Activated B cell treated with CpG ODN at 0.5 μM for 24 hours (primary cell): ENCODE measurements around the gene BANF1. TPM values are rescaled to one million over a fixed set of nuclear protein-coding genes. Genes with fewer than 3 reads are reported as not detected.

Experiments used
- ATAC-seq: fragments of 200-7000 bp; cut with Tn5 transposase; one replicate; pipeline ENCODE4 v1.10.0; 2021; ENCODE audit warnings: low read depth, mild to moderate bottlenecking, moderate library complexity
- CTCF ChIA-PET: fragments of 350-600 bp; sonication (Branson Sonifier 250); formaldehyde crosslinking; loops from one replicate; lab custom pipeline; 2021; ENCODE audit warnings: antibody characterized with exemption; lab: Charles Lee
- POLR2A ChIA-PET: fragments of 350-600 bp; sonication (Branson Sonifier 250); formaldehyde crosslinking; loops from one replicate; lab custom pipeline; 2021; ENCODE audit warnings: antibody characterized with exemption; lab: Charles Lee
- DNase-seq: peaks from one replicate; pipeline ENCODE4 v3.0.0; 2022
- H3K27ac Mint-ChIP-seq: one replicate; pipeline ENCODE4 v1.8.0; 2020; ENCODE audit warnings: mixed read lengths
- H3K27me3 Mint-ChIP-seq: one replicate; pipeline ENCODE4 v1.8.0; 2021; ENCODE audit warnings: mixed read lengths
- H3K36me3 Mint-ChIP-seq: one replicate; pipeline ENCODE4 v1.8.0; 2021; ENCODE audit warnings: low read depth, mixed read lengths
- H3K4me1 Mint-ChIP-seq: one replicate; pipeline ENCODE4 v1.8.0; 2021; ENCODE audit warnings: mixed read lengths
- H3K4me3 Mint-ChIP-seq: one replicate; pipeline ENCODE4 v1.8.0; 2020; ENCODE audit warnings: mild to moderate bottlenecking, mixed read lengths
- H3K9me3 Mint-ChIP-seq: one replicate; pipeline ENCODE4 v1.8.0; 2020; ENCODE audit warnings: mixed read lengths
- CTCF ChIP-seq: fragments of 200-600 bp; IDR thresholded peaks from one replicate; pipeline ENCODE4 v1.8.0; 2022; ENCODE audit warnings: antibody characterized with exemption, mild to moderate bottlenecking
- intact Hi-C: fragments of 100-400 bp; cut with micrococcal nuclease; formaldehyde crosslinking; loops from one replicate; pipeline ENCODE4 v1.15.1; 2024
- total RNA-seq: library from RNA; stranded (reverse); gene quantifications from 2 replicates; pipeline ENCODE4 v1.2.3, GENCODE V29; 2022

BANF1 gene
- total RNA-seq, 1 donor from 2014 or later: 228 TPM

- no peak for ATAC-seq
- H3K27ac Mint-ChIP-seq: peak overlapping the region; percentile 68
- CTCF ChIA-PET: interaction anchor here (0.8 to 3.0 kb wide), 3 partner anchors 63 to 74 kb away, joined by 3 to 12 read pairs (median 6); partner anchors contain the start of gene CCDC85B
Measured at GRCh38 chr11:65958774-65959420, 43.4 kb upstream of the BANF1 start.

GRCh38 chr11:65960824-65961266 is 41.5 kb upstream of the BANF1 start:
- H3K9me3 Mint-ChIP-seq: no peaks in the 10 kb centered on the region
- H3K27ac Mint-ChIP-seq: peak overlapping the region; percentile 95
- DNase-seq: no peak
- peak overlapping the region; percentile 97 for H3K4me3 Mint-ChIP-seq
- TF ChIP-seq CTCF: no peak
- H3K27me3 Mint-ChIP-seq: no peaks in the 10 kb centered on the region
- H3K4me1 Mint-ChIP-seq: peaks cover 50% of the 10 kb centered on the region
- H3K36me3 Mint-ChIP-seq: peaks cover 40% of the 10 kb centered on the region
- ATAC-seq: peak; percentile 2
- CTCF ChIA-PET: interaction anchor here (1.1 to 1.7 kb wide), 3 partner anchors 70 to 76 kb away, joined by 3 to 12 read pairs (median 3); partner anchors contain the start of gene FIBP
- POLR2A ChIA-PET: interaction anchor here (0.6 to 6.6 kb wide), 15 partner anchors 10 to 695 kb away, joined by 3 to 142 read pairs (median 4); partner anchors contain the start of genes CCDC85B, CFL1, FIBP and FOSL1
- intact Hi-C loops: loop anchor here (1.0 to 2.0 kb wide), 5 partner anchors 32 to 102 kb away; partner anchors contain the start of genes BANF1, C11orf68, DRAP1 and EIF1AD

More at GRCh38 chr11:65958774-65959420, 43.4 kb upstream of the BANF1 start:
- Mint-ChIP-seq H3K27me3 (no peaks in the 10 kb centered on the region), H3K4me1 (peaks cover 48% of the 10 kb centered on the region), H3K4me3 (no peak overlapping the region), H3K36me3 (peaks cover 20% of the 10 kb centered on the region), H3K9me3 (no peaks in the 10 kb centered on the region)
- intact Hi-C loops: no loop called here
- POLR2A ChIA-PET: interaction anchor here (0.6 to 6.6 kb wide), 3 partner anchors 10 to 68 kb away, joined by 3 to 142 read pairs (median 4); partner anchors contain the start of genes CCDC85B and FIBP
- DNase-seq: no peak
- TF ChIP-seq CTCF: no peak

GRCh38 chr11:65961267-65962140 is 40.8 kb upstream of the BANF1 start, which contains the start of gene SART1:
TSS of gene SART1 (plus strand) at chr11:65961734. CDS start at chr11:65961781, 47 bp downstream.
- H3K36me3 Mint-ChIP-seq: peaks cover 46% of the 10 kb centered on the region
- peak within 1 kb of the TSS; percentile 97 for H3K4me3 Mint-ChIP-seq
- POLR2A ChIA-PET: interaction anchor here (0.5 to 6.6 kb wide), 23 partner anchors 10 to 1475 kb away, joined by 3 to 142 read pairs (median 4); partner anchors contain the start of genes BANF1, CCDC85B, CFL1 and FIBP
- no peaks in the 10 kb centered on the region for H3K27me3 Mint-ChIP-seq
- H3K9me3 Mint-ChIP-seq: no peaks in the 10 kb centered on the region
- no peak for TF ChIP-seq CTCF
- peak; percentile 85 for DNase-seq
- CTCF ChIA-PET: interaction anchor here (1.1 to 1.7 kb wide), 3 partner anchors 70 to 77 kb away, joined by 3 to 12 read pairs (median 3); partner anchors contain the start of gene FIBP
- peak within 1 kb of the TSS; percentile 95 for H3K27ac Mint-ChIP-seq
- intact Hi-C loops: loop anchor here (1.0 to 2.0 kb wide), 6 partner anchors 28 to 102 kb away; partner anchors contain the start of genes BANF1, C11orf68, DRAP1 and EIF1AD
- peaks cover 48% of the 10 kb centered on the region for H3K4me1 Mint-ChIP-seq
- peak; percentile 89 for ATAC-seq

- H3K4me3 Mint-ChIP-seq: peak overlapping the region; percentile 97
- no peak for DNase-seq
- intact Hi-C loops: loop anchor here (1.0 kb wide), 1 partner anchor 27 kb away; no protein-coding TSS in a partner anchor
- H3K9me3 Mint-ChIP-seq: no peaks in the 10 kb centered on the region
- no peak for TF ChIP-seq CTCF
- H3K27me3 Mint-ChIP-seq: no peaks in the 10 kb centered on the region
- peak overlapping the region; percentile 95 for H3K27ac Mint-ChIP-seq
- no peak for ATAC-seq
- POLR2A ChIA-PET: interaction anchor here (0.5 to 6.6 kb wide), 14 partner anchors 32 to 1475 kb away, joined by 3 to 142 read pairs (median 4); partner anchors contain the start of genes BANF1, CCDC85B, CFL1 and FIBP
- peaks cover 53% of the 10 kb centered on the region for H3K36me3 Mint-ChIP-seq
- CTCF ChIA-PET: interaction anchor here (1.2 to 1.7 kb wide), 2 partner anchors 71 to 78 kb away, joined by 3 to 12 read pairs; no protein-coding TSS in a partner anchor
- H3K4me1 Mint-ChIP-seq: peaks cover 42% of the 10 kb centered on the region
Measured at GRCh38 chr11:65962141-65962564, 40.1 kb upstream of the BANF1 start.
